K562 treated with DMSO at 1 percent for 12 hours (cell line): ENCODE data around the gene UQCC5. TPM values are rescaled to one million over a fixed set of nuclear protein-coding genes. Genes with fewer than 3 reads are reported as not detected.

ENCODE experiments used
- total RNA-seq: library from RNA; unstranded; fragments of 300-600 nt; gene quantifications from 2 replicates; pipeline ENCODE4 v1.2.3, GENCODE V29; 2022; ENCODE audit not compliant: insufficient read depth

Gene UQCC5, protein sequence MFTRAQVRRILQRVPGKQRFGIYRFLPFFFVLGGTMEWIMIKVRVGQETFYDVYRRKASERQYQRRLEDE
- total RNA-seq, result 9.1 and 44.0 TPM in 2 replicates

DNA sequence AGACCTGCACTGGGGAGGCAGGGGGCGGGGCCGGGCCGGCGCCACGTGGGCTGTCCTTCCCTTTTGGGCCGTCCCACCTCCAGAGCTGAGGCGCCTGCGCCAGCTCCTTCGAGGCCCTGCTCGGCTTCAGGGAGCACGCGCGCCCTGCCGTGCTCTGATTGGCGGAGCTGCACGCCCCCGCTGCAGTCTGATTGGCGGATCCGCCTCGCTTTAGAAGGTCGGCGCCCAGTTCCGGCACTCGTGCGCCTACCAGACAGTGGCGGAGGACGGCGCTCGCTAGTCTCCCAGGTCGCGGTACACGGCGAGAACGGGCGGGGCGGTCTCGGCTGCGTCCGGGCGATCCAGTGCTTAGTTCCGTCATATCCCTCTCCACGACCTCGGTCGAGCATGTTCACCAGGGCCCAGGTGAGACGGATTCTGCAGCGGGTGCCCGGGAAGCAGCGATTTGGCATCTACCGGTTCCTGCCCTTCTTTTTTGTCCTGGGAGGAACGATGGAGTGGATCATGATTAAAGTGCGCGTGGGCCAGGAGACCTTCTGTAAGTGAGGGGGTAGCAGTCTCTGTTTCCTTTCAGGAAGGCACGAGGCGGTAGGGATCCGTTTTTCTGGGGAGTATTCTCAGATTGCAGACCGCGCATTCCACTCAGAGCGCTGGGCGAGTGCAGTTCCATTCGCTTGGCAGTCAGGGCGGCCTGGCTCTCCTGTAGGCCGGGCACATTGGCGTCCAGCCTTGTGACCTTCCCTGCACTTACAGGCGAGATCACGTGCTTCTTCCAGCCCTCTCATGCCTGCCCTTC, at the start of gene UQCC5:
Gene UQCC5 (plus strand): TSS at position 237 of the 796 bp plus-strand sequence. CDS start 151 bp downstream, at position 388.

DNA sequence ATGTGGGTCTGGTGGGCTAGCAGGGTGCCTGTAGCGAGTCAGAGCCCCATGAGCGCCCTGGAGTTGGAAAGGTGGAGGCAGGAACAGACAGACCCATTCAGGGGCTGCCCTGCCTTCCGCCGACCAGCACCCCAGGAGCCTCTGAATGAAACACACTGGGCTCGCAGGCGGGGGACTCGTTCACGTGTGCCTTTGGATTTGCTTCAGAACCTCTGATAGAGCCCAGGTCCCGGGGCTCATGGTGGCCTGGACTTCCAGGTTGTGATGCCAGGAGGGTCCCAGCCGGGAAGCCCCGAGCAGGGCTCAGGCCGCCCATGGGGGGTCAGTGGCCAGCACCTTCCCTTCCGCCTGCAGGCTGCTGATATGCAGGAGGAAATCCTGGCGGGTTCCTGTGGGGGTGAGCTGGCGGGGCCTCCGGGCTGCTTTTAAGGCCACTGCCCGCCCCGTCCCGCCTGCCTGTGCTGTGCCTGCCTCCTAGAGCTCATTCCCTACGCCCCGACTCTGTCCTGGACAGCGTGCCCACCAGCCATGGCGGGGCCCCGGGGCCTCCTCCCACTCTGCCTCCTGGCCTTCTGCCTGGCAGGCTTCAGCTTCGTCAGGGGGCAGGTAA, 41.4 kb upstream of the UQCC5 start, which contains the start of gene STAB1:
Gene STAB1 (plus strand): TSS at position 453 of the 610 bp plus-strand sequence. CDS start 76 bp downstream, at position 529.

DNA sequence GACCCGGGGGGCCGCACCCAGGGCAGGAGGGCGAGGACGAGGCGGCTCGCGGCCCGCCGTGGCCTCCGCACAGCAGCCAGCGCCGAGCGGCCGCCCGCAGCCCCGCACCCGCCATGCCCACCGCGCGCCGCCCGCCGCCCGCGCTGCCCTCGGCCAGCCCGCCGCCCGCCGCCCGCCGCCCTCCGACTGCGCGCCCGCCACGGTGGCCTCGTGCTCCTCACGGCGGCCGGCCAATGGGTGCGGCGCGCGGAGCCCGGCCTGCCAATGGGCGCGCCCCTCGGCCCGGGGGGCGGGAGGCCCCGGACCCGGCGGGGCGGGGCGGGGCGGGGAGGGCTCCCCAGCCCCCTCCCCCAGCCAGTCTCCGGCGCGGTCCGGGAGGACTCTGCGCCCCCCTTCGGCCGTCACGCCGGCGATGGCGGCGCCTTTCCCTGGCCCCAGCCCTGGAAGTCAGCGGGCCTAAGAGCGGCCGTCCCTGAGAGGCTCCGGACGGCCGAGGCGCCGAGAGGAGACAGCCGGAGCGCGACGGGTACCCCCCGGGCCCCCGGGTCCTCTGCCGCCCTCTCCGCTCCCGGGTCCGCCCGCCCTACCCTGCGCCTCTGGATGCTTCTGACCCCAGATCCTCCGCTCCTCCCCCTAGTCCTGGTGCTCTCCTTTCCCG, 2.7 kb upstream of the UQCC5 start, which contains the start of gene NT5DC2:
Gene NT5DC2 (minus strand): TSS at position 235 of the 658 bp plus-strand sequence. CDS start 120 bp downstream, at position 115.

Other genes with a start within 250 kb of the UQCC5 start
- gene GLYCTK, start 248.8 kb upstream of the UQCC5 start, total RNA-seq, result 3.0 TPM in 2 replicates
- gene DNAH1, start 220.3 kb upstream of the UQCC5 start, total RNA-seq, result 0.16 and 1.1 TPM in 2 replicates
- 43.9 and 50.0 TPM in 2 replicates for gene BAP1, start 126.6 kb upstream of the UQCC5 start, total RNA-seq
- gene PHF7, start 125.9 kb upstream of the UQCC5 start, total RNA-seq, result 14.3 and 23.0 TPM in 2 replicates
- 0.75 TPM in 1 of 2 replicates, not detected in the other for gene SEMA3G, start 91.5 kb upstream of the UQCC5 start, total RNA-seq
- gene TNNC1, start 82.6 kb upstream of the UQCC5 start, total RNA-seq, result not detected in 2 replicates
- 23.4 and 64.2 TPM in 2 replicates for gene NISCH, start 81.0 kb upstream of the UQCC5 start, total RNA-seq
- 0.16 and 0.28 TPM in 2 replicates for gene STAB1, start 41.3 kb upstream of the UQCC5 start, total RNA-seq
- 100 and 116 TPM in 2 replicates for gene NT5DC2, start 2.7 kb upstream of the UQCC5 start, total RNA-seq
- gene PBRM1, start 149.3 kb downstream of the UQCC5 start, total RNA-seq, result 2.4 and 21.5 TPM in 2 replicates
- 27.8 and 46.8 TPM in 2 replicates for gene GNL3, start 149.4 kb downstream of the UQCC5 start, total RNA-seq
- gene GLT8D1, start 169.2 kb downstream of the UQCC5 start, total RNA-seq, result 26.1 and 35.6 TPM in 2 replicates
- 62.2 and 95.9 TPM in 2 replicates for gene SPCS1, start 169.5 kb downstream of the UQCC5 start, total RNA-seq
- gene NEK4, start 234.3 kb downstream of the UQCC5 start, total RNA-seq, result 8.1 and 18.0 TPM in 2 replicates
- not detected in 2 replicates for gene ITIH1, start 241.0 kb downstream of the UQCC5 start, total RNA-seq